ENCODE measurements around the gene IPMK.
"Not testable (repeated sequence)": the region's sequence is repeated elsewhere in the genome, so short reads cannot be mapped to it uniquely, and the experiment has no call there.

Gene IPMK

DNA sequence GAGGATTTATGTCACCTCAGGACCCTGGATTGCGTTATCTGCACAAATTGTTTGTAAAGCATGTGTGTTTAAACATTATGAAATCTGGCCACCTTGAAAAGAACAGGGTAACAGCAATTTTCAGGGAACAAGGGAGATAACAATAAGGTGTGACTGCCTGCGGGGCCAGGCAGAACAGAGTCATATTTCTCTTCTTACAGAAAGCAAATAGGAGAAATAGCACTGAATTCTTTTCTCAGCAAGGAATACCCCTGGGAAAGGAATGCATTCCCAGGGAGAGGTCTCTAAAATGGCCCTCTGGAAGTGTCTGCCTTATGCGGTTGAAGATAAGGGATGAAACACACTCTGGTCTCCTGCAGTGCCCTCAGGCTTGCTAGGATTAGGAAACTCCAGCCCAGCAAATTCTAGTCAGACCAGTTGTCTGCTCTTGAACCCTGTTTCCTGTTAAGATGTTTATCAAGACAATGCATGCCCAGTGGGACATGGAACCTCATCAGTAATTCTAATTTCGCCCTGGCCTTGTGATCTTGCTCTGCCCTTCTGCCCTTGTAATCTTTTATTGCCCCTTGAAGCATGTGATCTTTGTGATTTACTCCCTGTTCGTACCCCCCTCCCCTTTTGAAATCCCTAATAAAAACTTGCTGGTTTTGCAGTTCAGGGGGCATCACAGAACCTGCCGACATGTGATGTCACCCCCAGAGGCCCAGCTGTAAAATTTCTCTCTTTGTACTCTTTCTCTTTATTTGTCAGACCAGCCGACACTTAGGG is 11.5 kb downstream of the IPMK start:
- not testable (repeated sequence) for H3K27ac ChIP-seq (ENCODE audit: low read depth, low read length); H3K4me3 ChIP-seq (ENCODE audit: low read depth in 1 of 2, low read length in 2 of 2); H3K4me1 ChIP-seq (ENCODE audit: control insufficient read depth in 1 of 2, insufficient read depth in 2 of 2, low read length in 2 of 2); H3K27me3 ChIP-seq (ENCODE audit: control insufficient read depth in 1 of 2, insufficient read depth in 2 of 2, low read length in 2 of 2); H3K9me3 ChIP-seq (ENCODE audit: control insufficient read depth in 1 of 2, low read length in 2 of 2); H3K9ac ChIP-seq (ENCODE audit: low read depth in 1 of 2, low read length in 2 of 2); H3K36me3 ChIP-seq (ENCODE audit: control insufficient read depth in 1 of 2, insufficient read depth in 2 of 2, low read length in 2 of 2)

DNA sequence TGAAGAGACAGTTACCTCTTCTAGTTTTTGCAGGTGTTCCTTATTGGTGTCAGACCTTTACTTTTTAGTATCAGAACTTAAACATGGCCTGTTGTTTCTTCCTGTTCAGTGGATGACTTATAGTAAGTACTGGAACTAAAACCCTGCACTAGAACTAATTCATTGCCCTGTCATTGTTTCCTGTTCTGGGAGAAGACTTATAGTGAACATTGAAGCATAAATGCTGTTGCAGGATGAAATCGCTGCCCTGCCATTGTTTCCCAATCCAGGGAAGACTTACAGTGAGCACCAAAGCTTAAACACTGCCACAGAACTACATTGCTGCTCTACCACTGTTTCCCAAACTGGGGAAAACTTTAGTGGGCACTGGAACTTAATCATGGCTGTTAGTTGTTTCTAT is 13.1 kb downstream of the IPMK start:
- H3K27ac ChIP-seq (ENCODE audit: low read depth, low read length) = no peak overlapping the region
- H3K4me1 ChIP-seq (ENCODE audit: control insufficient read depth in 1 of 2, insufficient read depth in 2 of 2, low read length in 2 of 2) = no peaks in the 10 kb centered on the region
- H3K36me3 ChIP-seq (ENCODE audit: control insufficient read depth in 1 of 2, insufficient read depth in 2 of 2, low read length in 2 of 2) = peaks cover 0 to 3% of the 10 kb centered on the region in 2 donors
- no peaks in the 10 kb centered on the region for H3K9me3 ChIP-seq (ENCODE audit: control insufficient read depth in 1 of 2, low read length in 2 of 2)
- no peaks in the 10 kb centered on the region for H3K27me3 ChIP-seq (ENCODE audit: control insufficient read depth in 1 of 2, insufficient read depth in 2 of 2, low read length in 2 of 2)
- no peak overlapping the region for H3K4me3 ChIP-seq (ENCODE audit: low read depth in 1 of 2, low read length in 2 of 2)
- H3K9ac ChIP-seq (ENCODE audit: low read depth in 1 of 2, low read length in 2 of 2) = no peak overlapping the region

DNA sequence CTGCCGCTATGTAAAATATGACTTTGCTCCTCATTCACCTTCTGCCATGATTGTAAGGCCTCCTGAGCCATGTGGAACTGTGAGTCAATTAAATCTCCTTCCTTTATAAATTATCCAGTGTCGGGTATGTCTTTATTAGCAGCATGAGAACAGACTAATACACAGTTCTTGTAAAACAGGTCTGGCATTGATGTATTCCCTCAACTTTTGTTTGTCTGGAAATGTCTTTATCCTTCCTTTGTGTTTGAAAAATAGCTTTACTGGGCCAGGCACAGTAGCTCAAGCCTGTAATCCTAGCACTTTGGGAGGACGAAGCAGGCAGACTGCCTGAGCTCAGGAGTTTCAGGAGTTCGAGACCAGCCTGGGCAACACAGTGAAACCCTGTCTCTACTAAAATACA is 14.5 kb downstream of the IPMK start:
- Histone ChIP-seq H3K36me3 (ENCODE audit: control insufficient read depth in 1 of 2, insufficient read depth in 2 of 2, low read length in 2 of 2) (peaks cover 0 to 3% of the 10 kb centered on the region in 2 donors), H3K4me1 (ENCODE audit: control insufficient read depth in 1 of 2, insufficient read depth in 2 of 2, low read length in 2 of 2) (no peaks in the 10 kb centered on the region), H3K4me3 (ENCODE audit: low read depth in 1 of 2, low read length in 2 of 2) (no peak overlapping the region), H3K9me3 (ENCODE audit: control insufficient read depth in 1 of 2, low read length in 2 of 2) (no peaks in the 10 kb centered on the region), H3K27me3 (ENCODE audit: control insufficient read depth in 1 of 2, insufficient read depth in 2 of 2, low read length in 2 of 2) (no peaks in the 10 kb centered on the region), H3K9ac (ENCODE audit: low read depth in 1 of 2, low read length in 2 of 2) (no peak overlapping the region), H3K27ac (ENCODE audit: low read depth, low read length) (no peak overlapping the region)

DNA sequence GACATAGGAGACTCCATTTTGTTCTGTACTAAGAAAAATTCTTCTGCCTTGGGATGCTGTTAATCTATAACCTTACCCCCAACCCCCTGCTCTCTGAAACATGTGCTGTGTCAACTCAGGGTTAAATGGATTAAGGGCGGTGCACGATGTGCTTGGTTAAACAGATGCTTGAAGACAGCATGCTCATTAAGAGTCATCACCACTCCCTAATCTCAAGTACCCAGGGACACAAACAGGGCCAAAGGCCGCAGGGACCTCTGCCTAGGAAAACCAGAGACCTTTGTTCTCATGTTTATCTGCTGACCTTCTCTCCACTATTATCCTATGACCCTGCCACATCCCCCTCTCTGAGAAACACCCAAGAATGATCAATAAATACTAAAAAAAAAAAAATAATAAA is 23.0 kb downstream of the IPMK start:
- not testable (repeated sequence) for H3K27me3 ChIP-seq (ENCODE audit: control insufficient read depth in 1 of 2, insufficient read depth in 2 of 2, low read length in 2 of 2); H3K4me3 ChIP-seq (ENCODE audit: low read depth in 1 of 2, low read length in 2 of 2); H3K4me1 ChIP-seq (ENCODE audit: control insufficient read depth in 1 of 2, insufficient read depth in 2 of 2, low read length in 2 of 2); H3K36me3 ChIP-seq (ENCODE audit: control insufficient read depth in 1 of 2, insufficient read depth in 2 of 2, low read length in 2 of 2); H3K9me3 ChIP-seq (ENCODE audit: control insufficient read depth in 1 of 2, low read length in 2 of 2); H3K9ac ChIP-seq (ENCODE audit: low read depth in 1 of 2, low read length in 2 of 2); H3K27ac ChIP-seq (ENCODE audit: low read depth, low read length)

DNA sequence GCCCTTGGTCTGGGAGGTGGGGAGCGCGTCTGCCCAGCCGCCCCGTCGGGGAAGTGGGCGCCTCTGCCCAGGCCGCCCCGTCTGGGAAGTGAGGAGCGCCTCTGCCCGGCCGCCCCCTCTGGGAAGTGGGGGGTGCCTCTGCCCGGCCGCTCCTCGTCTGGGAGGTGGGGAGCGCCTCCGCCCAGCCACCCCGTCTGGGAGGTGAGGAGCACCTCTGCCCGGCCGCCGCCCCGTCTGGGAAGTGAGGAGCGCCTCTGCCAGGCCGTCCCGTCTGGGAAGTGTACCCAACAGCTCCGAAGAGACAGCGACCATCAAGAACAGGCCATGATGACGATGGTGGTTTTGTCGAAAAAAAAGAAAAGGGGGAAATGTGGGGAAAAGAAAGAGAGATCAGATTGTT is 23.5 kb downstream of the IPMK start:
- not testable (repeated sequence) for H3K36me3 ChIP-seq (ENCODE audit: control insufficient read depth in 1 of 2, insufficient read depth in 2 of 2, low read length in 2 of 2); H3K27ac ChIP-seq (ENCODE audit: low read depth, low read length); H3K9ac ChIP-seq (ENCODE audit: low read depth in 1 of 2, low read length in 2 of 2); H3K4me3 ChIP-seq (ENCODE audit: low read depth in 1 of 2, low read length in 2 of 2); H3K4me1 ChIP-seq (ENCODE audit: control insufficient read depth in 1 of 2, insufficient read depth in 2 of 2, low read length in 2 of 2); H3K9me3 ChIP-seq (ENCODE audit: control insufficient read depth in 1 of 2, low read length in 2 of 2); H3K27me3 ChIP-seq (ENCODE audit: control insufficient read depth in 1 of 2, insufficient read depth in 2 of 2, low read length in 2 of 2)

DNA sequence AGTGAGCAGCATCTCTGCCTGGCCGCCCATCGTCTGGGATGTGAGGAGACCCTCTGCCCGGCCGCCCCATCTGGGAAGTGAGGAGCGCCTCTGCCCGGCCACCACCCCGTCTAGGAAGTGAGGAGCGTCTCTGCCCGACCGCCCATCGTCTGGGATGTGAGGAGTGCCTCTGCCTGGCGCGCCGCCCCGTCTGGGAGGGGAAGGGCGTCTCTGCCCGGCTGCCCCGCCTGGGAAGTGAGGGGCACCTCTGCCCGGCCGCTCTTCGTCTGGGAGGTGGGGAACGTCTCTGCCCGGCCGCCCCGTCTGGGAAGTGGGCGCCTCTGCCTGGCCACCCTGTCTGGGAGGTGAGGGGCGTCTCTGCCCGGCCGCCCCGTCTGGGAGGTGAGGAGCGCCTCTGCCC is 23.9 kb downstream of the IPMK start:
- H3K9me3 ChIP-seq (ENCODE audit: control insufficient read depth in 1 of 2, low read length in 2 of 2); H3K36me3 ChIP-seq (ENCODE audit: control insufficient read depth in 1 of 2, insufficient read depth in 2 of 2, low read length in 2 of 2); H3K27ac ChIP-seq (ENCODE audit: low read depth, low read length); H3K27me3 ChIP-seq (ENCODE audit: control insufficient read depth in 1 of 2, insufficient read depth in 2 of 2, low read length in 2 of 2); H3K4me3 ChIP-seq (ENCODE audit: low read depth in 1 of 2, low read length in 2 of 2); H3K4me1 ChIP-seq (ENCODE audit: control insufficient read depth in 1 of 2, insufficient read depth in 2 of 2, low read length in 2 of 2); H3K9ac ChIP-seq (ENCODE audit: low read depth in 1 of 2, low read length in 2 of 2): not testable (repeated sequence)

DNA sequence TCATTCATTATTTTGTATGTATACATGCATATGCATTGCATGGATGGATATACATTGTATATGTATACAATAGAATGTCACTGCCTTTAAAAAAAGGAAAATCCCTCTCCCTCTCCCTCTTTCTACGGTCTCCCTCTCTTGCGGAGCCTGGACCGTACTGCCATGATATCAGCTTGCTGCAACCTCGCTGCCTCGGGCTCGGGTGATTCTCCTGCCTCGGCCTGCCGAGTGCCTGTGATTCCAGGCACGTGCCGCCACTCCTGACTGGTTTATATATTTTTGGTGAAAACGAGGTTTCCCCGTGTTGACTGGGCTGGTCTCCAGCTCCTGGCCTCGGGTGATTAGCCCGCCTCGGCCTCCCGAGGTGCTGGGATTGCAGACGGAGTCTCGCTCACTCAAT is 24.4 kb downstream of the IPMK start:
- no peaks in the 10 kb centered on the region for H3K4me1 ChIP-seq (ENCODE audit: control insufficient read depth in 1 of 2, insufficient read depth in 2 of 2, low read length in 2 of 2)
- no peak overlapping the region for H3K4me3 ChIP-seq (ENCODE audit: low read depth in 1 of 2, low read length in 2 of 2)
- H3K9me3 ChIP-seq (ENCODE audit: control insufficient read depth in 1 of 2, low read length in 2 of 2) = no peaks in the 10 kb centered on the region
- no peaks in the 10 kb centered on the region for H3K36me3 ChIP-seq (ENCODE audit: control insufficient read depth in 1 of 2, insufficient read depth in 2 of 2, low read length in 2 of 2)
- no peak overlapping the region for H3K27ac ChIP-seq (ENCODE audit: low read depth, low read length)
- no peak overlapping the region for H3K9ac ChIP-seq (ENCODE audit: low read depth in 1 of 2, low read length in 2 of 2)
- H3K27me3 ChIP-seq (ENCODE audit: control insufficient read depth in 1 of 2, insufficient read depth in 2 of 2, low read length in 2 of 2) = no peaks in the 10 kb centered on the region

DNA sequence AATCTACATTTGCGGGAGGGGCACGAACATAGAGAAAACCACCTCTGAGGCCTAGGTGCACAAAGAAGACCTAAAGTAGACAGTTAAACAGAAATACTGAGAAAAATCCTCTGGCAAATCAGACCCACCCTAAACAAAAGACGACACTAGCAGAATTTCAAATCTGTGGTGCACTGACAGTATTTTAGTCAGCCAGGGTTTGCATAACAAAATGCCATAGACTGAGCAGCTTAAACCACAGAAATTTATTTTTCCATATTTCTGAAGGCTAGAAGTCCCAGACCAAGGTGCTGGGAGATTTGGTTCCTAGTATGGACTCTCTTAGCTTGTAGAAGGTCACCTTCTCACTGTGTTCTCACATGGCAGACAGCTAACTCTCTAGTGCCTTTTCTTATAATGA is 26.3 kb downstream of the IPMK start:
- Histone ChIP-seq H3K4me1 (ENCODE audit: control insufficient read depth in 1 of 2, insufficient read depth in 2 of 2, low read length in 2 of 2) (no peaks in the 10 kb centered on the region), H3K27me3 (ENCODE audit: control insufficient read depth in 1 of 2, insufficient read depth in 2 of 2, low read length in 2 of 2) (no peaks in the 10 kb centered on the region), H3K4me3 (ENCODE audit: low read depth in 1 of 2, low read length in 2 of 2) (no peak overlapping the region), H3K9me3 (ENCODE audit: control insufficient read depth in 1 of 2, low read length in 2 of 2) (no peaks in the 10 kb centered on the region), H3K36me3 (ENCODE audit: control insufficient read depth in 1 of 2, insufficient read depth in 2 of 2, low read length in 2 of 2) (peaks cover 6 to 10% of the 10 kb centered on the region in 2 donors), H3K9ac (ENCODE audit: low read depth in 1 of 2, low read length in 2 of 2) (no peak overlapping the region), H3K27ac (ENCODE audit: low read depth, low read length) (no peak overlapping the region)

DNA sequence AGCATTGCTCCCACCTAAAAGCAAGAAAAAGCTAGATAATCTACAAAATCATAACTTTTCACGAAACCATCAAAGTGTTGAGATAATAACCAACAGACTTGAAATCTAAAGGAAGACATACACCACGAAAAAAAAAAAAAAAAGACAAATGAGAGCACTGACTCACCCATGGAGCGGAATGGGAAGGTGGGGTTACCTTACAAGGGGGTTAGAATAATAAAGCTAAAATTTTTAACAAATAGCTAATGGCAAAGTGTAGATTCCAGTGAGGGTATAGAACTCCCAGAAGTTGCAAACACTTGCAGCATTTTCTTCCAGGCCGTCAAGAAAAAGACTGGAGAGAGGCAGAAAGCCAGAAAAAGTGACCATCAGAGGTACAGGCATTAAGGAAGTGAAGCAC is 27.2 kb downstream of the IPMK start:
- no peaks in the 10 kb centered on the region for H3K4me1 ChIP-seq (ENCODE audit: control insufficient read depth in 1 of 2, insufficient read depth in 2 of 2, low read length in 2 of 2)
- no peak overlapping the region for H3K4me3 ChIP-seq (ENCODE audit: low read depth in 1 of 2, low read length in 2 of 2)
- H3K27me3 ChIP-seq (ENCODE audit: control insufficient read depth in 1 of 2, insufficient read depth in 2 of 2, low read length in 2 of 2) = no peaks in the 10 kb centered on the region
- no peak overlapping the region for H3K9ac ChIP-seq (ENCODE audit: low read depth in 1 of 2, low read length in 2 of 2)
- no peaks in the 10 kb centered on the region for H3K9me3 ChIP-seq (ENCODE audit: control insufficient read depth in 1 of 2, low read length in 2 of 2)
- peaks cover 6 to 16% of the 10 kb centered on the region in 2 donors for H3K36me3 ChIP-seq (ENCODE audit: control insufficient read depth in 1 of 2, insufficient read depth in 2 of 2, low read length in 2 of 2)
- no peak overlapping the region for H3K27ac ChIP-seq (ENCODE audit: low read depth, low read length)

DNA sequence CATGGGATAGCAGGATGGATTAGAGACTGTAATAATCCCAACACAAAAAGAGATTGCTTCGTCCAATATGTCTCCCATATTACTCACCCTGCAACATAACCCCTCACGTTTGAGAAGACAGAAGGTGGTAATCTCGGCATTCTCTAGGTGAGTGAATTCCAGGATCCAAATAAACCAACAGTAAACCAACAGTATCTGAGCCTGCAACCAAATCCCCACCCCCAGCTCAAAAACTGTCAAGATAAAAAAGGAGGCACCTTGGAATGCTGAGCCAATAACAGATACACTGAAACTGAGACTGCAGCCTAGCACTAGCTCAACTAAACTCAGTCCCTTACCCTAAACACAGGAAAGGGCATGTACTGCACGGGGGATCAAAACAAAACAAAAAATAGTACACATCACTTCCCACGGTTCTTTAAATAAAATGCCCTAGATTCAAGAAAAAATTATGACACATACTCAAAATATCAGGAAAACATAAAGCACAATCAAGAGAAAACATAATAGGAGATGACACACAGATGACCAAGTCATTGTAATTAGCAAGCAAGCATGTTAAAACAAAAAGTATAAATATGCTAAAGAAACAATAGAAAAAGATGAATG is 28.0 kb downstream of the IPMK start:
- no peaks in the 10 kb centered on the region for H3K27me3 ChIP-seq (ENCODE audit: control insufficient read depth in 1 of 2, insufficient read depth in 2 of 2, low read length in 2 of 2)
- no peaks in the 10 kb centered on the region for H3K4me1 ChIP-seq (ENCODE audit: control insufficient read depth in 1 of 2, insufficient read depth in 2 of 2, low read length in 2 of 2)

More for the DNA sequence above, 28.0 kb downstream of the IPMK start:
- peaks cover 6 to 16% of the 10 kb centered on the region in 2 donors for H3K36me3 ChIP-seq (ENCODE audit: control insufficient read depth in 1 of 2, insufficient read depth in 2 of 2, low read length in 2 of 2)
- H3K4me3 ChIP-seq (ENCODE audit: low read depth in 1 of 2, low read length in 2 of 2) = no peak overlapping the region
- H3K9me3 ChIP-seq (ENCODE audit: control insufficient read depth in 1 of 2, low read length in 2 of 2) = no peaks in the 10 kb centered on the region
- no peak overlapping the region for H3K9ac ChIP-seq (ENCODE audit: low read depth in 1 of 2, low read length in 2 of 2)
- no peak overlapping the region for H3K27ac ChIP-seq (ENCODE audit: low read depth, low read length)
